IMR-90 (cell line): ENCODE results near the gene PATJ. TPM values are rescaled to one million over a fixed set of nuclear protein-coding genes. Genes with fewer than 3 reads are reported as not detected.

Source experiments
- ATAC-seq: fragments of 200-7000 bp; cut with Tn5 transposase; 2 replicates; pipeline ENCODE4 v1.9.1; 2020; ENCODE audit warnings: low read depth, mild to moderate bottlenecking, moderate library complexity
- BruUV-seq: library from RNA; stranded (reverse); fragments of 400-500 nt; replicated peaks from 2 replicates; lab custom pipeline; 2021; lab: Mats Ljungman, UMichigan
- CTCF ChIA-PET: fragments of 300-600 bp; formaldehyde crosslinking; extraction: SDS; loops from one replicate; lab custom pipeline; 2021; ENCODE audit warnings: antibody characterized with exemption; lab: Yijun Ruan, JAX
- POLR2A ChIA-PET: fragments of 300-600 bp; sonication (Branson Sonifier 250); formaldehyde crosslinking; loops from one replicate; lab custom pipeline; 2022; ENCODE audit warnings: antibody characterized with exemption; ENCODE audit not compliant: unreplicated experiment; lab: Charles Lee
- DNase-seq: peaks from one replicate; pipeline ENCODE4 v3.0.0; 2013
- H2AFZ ChIP-seq: replicated peaks from 2 replicates; pipeline ENCODE3; 2013; ENCODE audit warnings: low read length, mild to moderate bottlenecking; ENCODE audit not compliant: poor library complexity
- H2AK5ac ChIP-seq: 2 replicates; pipeline ENCODE4 v1.6.1; 2013; ENCODE audit warnings: low read depth, low read length, inconsistent platforms
- H2AK9ac ChIP-seq: replicated peaks from 2 replicates; pipeline ENCODE3; 2013; ENCODE audit warnings: mild to moderate bottlenecking, low read depth, low read length, moderate library complexity; ENCODE audit not compliant: poor library complexity
- H2BK120ac ChIP-seq: 2 replicates; pipeline ENCODE4 v1.6.1; 2013; ENCODE audit warnings: low read depth, low read length, inconsistent platforms
- H2BK15ac ChIP-seq: 3 replicates; pipeline ENCODE4 v1.6.1; 2013; ENCODE audit warnings: low read depth, low read length, inconsistent platforms
- H2BK20ac ChIP-seq: 2 replicates; pipeline ENCODE4 v1.6.1; 2013; ENCODE audit warnings: low read depth, mild to moderate bottlenecking, inconsistent platforms, low read length, moderate library complexity
- H2BK5ac ChIP-seq: 2 replicates; pipeline ENCODE4 v1.6.1; 2013; ENCODE audit warnings: mild to moderate bottlenecking, low read depth, low read length, inconsistent platforms; ENCODE audit not compliant: poor library complexity, severe bottlenecking
- H3K14ac ChIP-seq: replicated peaks from 2 replicates; pipeline ENCODE4 v1.6.1; 2013; ENCODE audit warnings: low read depth, low read length, inconsistent platforms
- H3K18ac ChIP-seq: 2 replicates; pipeline ENCODE4 v1.6.1; 2013; ENCODE audit warnings: low read depth, low read length, control low read depth
- H3K23ac ChIP-seq: 2 replicates; pipeline ENCODE4 v1.6.1; 2013; ENCODE audit warnings: low read depth, low read length, inconsistent platforms
- H3K27ac ChIP-seq: 2 replicates; pipeline ENCODE4 v1.5.1; 2013; ENCODE audit warnings: mild to moderate bottlenecking, control low read depth, low read length; ENCODE audit not compliant: insufficient read depth
- H3K27me3 ChIP-seq: 2 replicates; pipeline ENCODE4 v1.6.1; 2013; ENCODE audit warnings: low read length; ENCODE audit not compliant: control insufficient read depth, insufficient read depth
- H3K36me3 ChIP-seq: 2 replicates; pipeline ENCODE4 v1.6.1; 2013; ENCODE audit warnings: low read length, mixed read lengths; ENCODE audit not compliant: control insufficient read depth, insufficient read depth
- H3K4ac ChIP-seq: 2 replicates; pipeline ENCODE4 v1.6.1; 2013; ENCODE audit warnings: low read depth, low read length, inconsistent platforms
- H3K4me1 ChIP-seq: 2 replicates; pipeline ENCODE4 v1.6.1; 2013; ENCODE audit warnings: low read length, mixed read lengths; ENCODE audit not compliant: control insufficient read depth, insufficient read depth
- H3K4me2 ChIP-seq: 2 replicates; pipeline ENCODE4 v1.6.1; 2013; ENCODE audit warnings: low read depth, mild to moderate bottlenecking, control low read depth, low read length, moderate library complexity
- H3K4me3 ChIP-seq: 2 replicates; pipeline ENCODE4 v1.5.1; 2013; ENCODE audit warnings: low read depth, mild to moderate bottlenecking, control low read depth, low read length, moderate library complexity; ENCODE audit not compliant: insufficient read depth
- H3K56ac ChIP-seq: 2 replicates; pipeline ENCODE4 v1.6.1; 2013; ENCODE audit warnings: low read length, inconsistent platforms; ENCODE audit not compliant: insufficient read depth; ENCODE audit errors: extremely low read depth
- H3K79me1 ChIP-seq, 2 experiments: 2 replicates each; pipeline ENCODE4 v1.6.1; 2013; ENCODE audit warnings: low read length in 2 of 2, inconsistent platforms in 1 of 2, low read depth in 1 of 2
- H3K9ac ChIP-seq: 2 replicates; pipeline ENCODE4 v1.6.1; 2013; ENCODE audit warnings: low read depth, low read length, control low read depth
- H3K9me1 ChIP-seq: 2 replicates; pipeline ENCODE4 v1.6.1; 2013; ENCODE audit warnings: low read length, inconsistent platforms; ENCODE audit not compliant: insufficient read depth
- H3K9me3 ChIP-seq: 2 replicates; pipeline ENCODE4 v1.6.1; 2013; ENCODE audit warnings: low read length; ENCODE audit not compliant: control insufficient read depth, insufficient read depth
- H4K20me1 ChIP-seq: 2 replicates; pipeline ENCODE4 v1.6.1; 2013; ENCODE audit warnings: low read length, inconsistent platforms; ENCODE audit not compliant: insufficient read depth
- H4K5ac ChIP-seq: 2 replicates; pipeline ENCODE4 v1.6.1; 2013; ENCODE audit warnings: mild to moderate bottlenecking, low read depth, low read length, control low read depth
- H4K8ac ChIP-seq, 2 experiments: 2 replicates each; pipeline ENCODE4 v1.6.1; 2013; ENCODE audit warnings: low read depth in 2 of 2, low read length in 2 of 2, control low read depth in 1 of 2, inconsistent platforms in 1 of 2
- H4K91ac ChIP-seq: 2 replicates; pipeline ENCODE4 v1.6.1; 2013; ENCODE audit warnings: low read depth, low read length, inconsistent platforms; ENCODE audit not compliant: insufficient read depth
- CTCF ChIP-seq: conservative IDR thresholded peaks from 2 replicates; pipeline ENCODE4 v1.5.1; 2012; ENCODE audit warnings: mild to moderate bottlenecking, low read depth, low read length, improper control_type of control experiment
- NFE2L2 ChIP-seq: fragments of 150-350 bp; IDR thresholded peaks from 2 replicates; pipeline ENCODE4 v1.6.1; 2016; ENCODE audit warnings: low read depth, mild to moderate bottlenecking, low read length
- whole genome bisulfite sequencing, 2 experiments: methylation state at CpG; one replicate each; pipeline versions ENCODE4 v1.1.5 to v1.1.7; 2013; ENCODE audit warnings: missing lambda C conversion rate in 2 of 2; ENCODE audit not compliant: insufficient read length in 1 of 2; ENCODE audit errors: extremely low coverage in 2 of 2; 5-methylcytosine and 5-hydroxymethylcytosine counted together
- dilution Hi-C: fragments of 300-500 bp; cut with HindIII; formaldehyde crosslinking; loops from one replicate; pipeline ENCODE4 v1.14.3; 2018; ENCODE audit warnings: low sequenced_read_pairs; ENCODE audit not compliant: unreplicated experiment
- in situ Hi-C: fragments of 300-500 bp; cut with MboI; formaldehyde crosslinking; loops from 3 replicates; pipeline ENCODE4 v1.14.3; 2019; ENCODE audit warnings: low sequenced_read_pairs, inconsistent platforms, mixed read lengths
- intact Hi-C: fragments of 100-400 bp; cut with micrococcal nuclease; formaldehyde crosslinking; loops from 2 replicates; pipeline ENCODE4 v1.10.0; 2022
- polyA plus RNA-seq, 3 experiments: library from polyadenylated mRNA; depleted of rRNA; stranded (reverse); fragments of >200 nt; gene quantifications; 2 replicates each; pipeline ENCODE4 v1.2.3, GENCODE V29; 2012; ENCODE audit warnings: low replicate concordance in 1 of 3
- total RNA-seq: library from RNA; depleted of rRNA; stranded (reverse); fragments of >200 nt; gene quantifications from 2 replicates; pipeline ENCODE4 v1.2.3, GENCODE V29; 2012

The PATJ gene
- total and polyA plus RNA-seq, 2 of the 4 experiments (the other 2 are of a cell fraction): 2.0 to 3.4 TPM

- no peaks in the 10 kb centered on the region for H3K27me3 ChIP-seq
- H3K4me2 ChIP-seq: no peak overlapping the region
- H4K91ac ChIP-seq: no peak overlapping the region
- H3K4ac ChIP-seq: no peak overlapping the region
- H3K23ac ChIP-seq: no peak overlapping the region
- intact Hi-C loops: no loop called here
- no peaks in the 10 kb centered on the region for H3K4me1 ChIP-seq
- H3K27ac ChIP-seq: no peak overlapping the region
- no peaks in the 10 kb centered on the region for H3K9me1 ChIP-seq
- H2AK9ac ChIP-seq: no peak overlapping the region
- H2BK15ac ChIP-seq: no peak overlapping the region
- TF ChIP-seq NFE2L2 (no peak), CTCF (0 out of 2 replicates have a peak, but pooled peaks have one; percentile 3)
- H2BK20ac ChIP-seq: no peak overlapping the region
- no peak overlapping the region for H2BK5ac ChIP-seq
- POLR2A ChIA-PET: no interaction called here
- H3K79me1 ChIP-seq: no peaks in the 10 kb centered on the region
- no peaks in the 10 kb centered on the region for H4K20me1 ChIP-seq
- no peak overlapping the region for H2AFZ ChIP-seq
- no peak for DNase-seq
- no peaks in the 10 kb centered on the region for H3K36me3 ChIP-seq
- dilution Hi-C loops: no loop called here
- H3K18ac ChIP-seq: no peak overlapping the region
- H3K9me3 ChIP-seq: no peaks in the 10 kb centered on the region
- no peak overlapping the region for H4K5ac ChIP-seq
- CTCF ChIA-PET: no interaction called here
- H3K14ac ChIP-seq: no peak overlapping the region
- H3K4me3 ChIP-seq: no peak overlapping the region
- no CpG with 5 or more reads among the region's 2 CpGs for WGBS, 2 experiments
- H2BK120ac ChIP-seq: no peak overlapping the region
- no peak overlapping the region for H4K8ac ChIP-seq
- H3K9ac ChIP-seq: no peak overlapping the region
- in situ Hi-C loops: no loop called here
- no TSS peak for BruUV-seq
- no peak overlapping the region for H3K56ac ChIP-seq
- H2AK5ac ChIP-seq: no peak overlapping the region
- ATAC-seq: no peak
Measured at GRCh38 chr1:61950418-61950817, 208.1 kb downstream of the PATJ start.
